Glutamatergic neuron (in vitro differentiated cells): ENCODE data around the gene IPPK. TPM values are rescaled to one million over a fixed set of nuclear protein-coding genes. Genes with fewer than 3 reads are reported as not detected.

Source experiments
- DNase-seq: peaks from one replicate; pipeline ENCODE4 v3.0.0; 2022
- H3K27ac Mint-ChIP-seq: one replicate; pipeline ENCODE4 v1.8.0; 2020; ENCODE audit warnings: mild to moderate bottlenecking, mixed read lengths, inconsistent platforms; ENCODE audit not compliant: unreplicated experiment
- H3K27me3 Mint-ChIP-seq: one replicate; pipeline ENCODE4 v1.8.0; 2020; ENCODE audit warnings: mild to moderate bottlenecking, moderate library complexity, mixed read lengths, inconsistent platforms; ENCODE audit not compliant: unreplicated experiment
- H3K36me3 Mint-ChIP-seq: one replicate; pipeline ENCODE4 v1.8.0; 2020; ENCODE audit warnings: mild to moderate bottlenecking, mixed read lengths, inconsistent platforms; ENCODE audit not compliant: unreplicated experiment
- H3K4me1 Mint-ChIP-seq: one replicate; pipeline ENCODE4 v1.8.0; 2020; ENCODE audit warnings: mild to moderate bottlenecking, low read depth, mixed read lengths, inconsistent platforms; ENCODE audit not compliant: unreplicated experiment
- H3K4me3 Mint-ChIP-seq: one replicate; pipeline ENCODE4 v1.8.0; 2020; ENCODE audit warnings: mild to moderate bottlenecking, mixed read lengths, inconsistent platforms; ENCODE audit not compliant: unreplicated experiment
- H3K9me3 Mint-ChIP-seq: one replicate; pipeline ENCODE4 v1.8.0; 2020; ENCODE audit warnings: mild to moderate bottlenecking, moderate library complexity, mixed read lengths, inconsistent platforms; ENCODE audit not compliant: unreplicated experiment
- total RNA-seq: library from RNA; stranded (reverse); fragmentation: NEBNext Ultra II Directional; extraction: Animal tissue kit (Norgen Biotek cat#: 25700); gene quantifications from one replicate; pipeline ENCODE4 v1.2.1, GENCODE V29; 2021; ENCODE audit not compliant: unreplicated experiment
- TF ChIP-seq, protein P1 (sequence below): fragments of 200-600 bp; sonication (generic); IDR thresholded peaks from one replicate; pipeline ENCODE4 v1.5.0; 2021; ENCODE audit not compliant: partially characterized antibody, unreplicated experiment

The IPPK gene
- total RNA-seq, 1 donor from 2014 or later = 7.0 TPM

DNA sequence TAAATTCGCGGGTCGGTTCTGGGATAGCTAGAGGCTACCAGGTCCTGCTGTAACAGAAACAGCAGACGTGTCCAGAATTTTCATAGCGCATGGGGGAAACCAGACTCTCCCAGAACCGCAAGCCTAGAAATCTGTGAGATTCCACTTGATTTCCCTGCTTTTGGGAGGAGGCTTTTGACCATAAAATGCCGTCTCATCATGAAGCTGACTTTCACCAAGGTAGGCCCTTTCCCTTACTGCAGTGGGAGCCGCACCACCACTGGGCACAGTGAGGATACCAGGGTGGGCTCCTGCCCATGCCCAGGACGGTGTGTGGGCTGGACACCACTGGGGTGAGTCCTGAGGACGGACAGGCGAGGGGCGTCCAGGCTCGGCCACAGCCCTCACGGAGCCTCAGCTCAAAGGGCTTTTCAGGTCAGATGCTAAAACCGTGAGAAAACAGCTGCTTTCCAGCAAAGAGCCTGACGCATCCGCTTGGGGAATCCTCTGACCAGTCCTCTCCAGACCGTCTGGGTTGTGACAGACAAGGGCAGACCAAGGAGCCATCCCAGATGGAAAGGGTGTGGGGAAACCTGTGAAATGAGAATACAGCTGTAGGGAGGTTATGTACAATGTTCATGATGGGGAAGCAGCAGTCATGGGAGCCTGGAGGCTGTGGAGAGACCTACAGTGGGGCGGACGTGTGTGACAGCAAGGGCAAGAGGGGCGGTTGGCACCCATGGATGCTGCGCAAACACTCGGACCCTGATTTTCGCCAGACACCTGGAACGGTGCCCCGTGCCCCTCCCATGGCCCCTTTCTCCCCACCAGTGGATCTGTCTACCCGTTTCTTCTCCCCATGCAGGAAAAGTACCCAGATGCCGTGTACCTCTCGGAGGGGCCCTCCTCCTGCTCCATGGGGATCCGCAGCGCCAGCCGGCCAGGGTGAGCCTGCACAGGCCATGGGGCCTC lies 59.2 kb downstream of the IPPK start:
- Mint-ChIP-seq H3K27ac (no peak overlapping the region), H3K27me3 (peaks cover 5% of the 10 kb centered on the region), H3K4me3 (no peak overlapping the region)

GRCh38 chr9:92608909-92609445 lies 61.0 kb downstream of the IPPK start:
- peak overlapping the region; percentile 64 for H3K27ac Mint-ChIP-seq
- H3K9me3 Mint-ChIP-seq = no peaks in the 10 kb centered on the region
- peaks cover 8% of the 10 kb centered on the region for H3K4me1 Mint-ChIP-seq
- TF ChIP-seq, protein P1, sequence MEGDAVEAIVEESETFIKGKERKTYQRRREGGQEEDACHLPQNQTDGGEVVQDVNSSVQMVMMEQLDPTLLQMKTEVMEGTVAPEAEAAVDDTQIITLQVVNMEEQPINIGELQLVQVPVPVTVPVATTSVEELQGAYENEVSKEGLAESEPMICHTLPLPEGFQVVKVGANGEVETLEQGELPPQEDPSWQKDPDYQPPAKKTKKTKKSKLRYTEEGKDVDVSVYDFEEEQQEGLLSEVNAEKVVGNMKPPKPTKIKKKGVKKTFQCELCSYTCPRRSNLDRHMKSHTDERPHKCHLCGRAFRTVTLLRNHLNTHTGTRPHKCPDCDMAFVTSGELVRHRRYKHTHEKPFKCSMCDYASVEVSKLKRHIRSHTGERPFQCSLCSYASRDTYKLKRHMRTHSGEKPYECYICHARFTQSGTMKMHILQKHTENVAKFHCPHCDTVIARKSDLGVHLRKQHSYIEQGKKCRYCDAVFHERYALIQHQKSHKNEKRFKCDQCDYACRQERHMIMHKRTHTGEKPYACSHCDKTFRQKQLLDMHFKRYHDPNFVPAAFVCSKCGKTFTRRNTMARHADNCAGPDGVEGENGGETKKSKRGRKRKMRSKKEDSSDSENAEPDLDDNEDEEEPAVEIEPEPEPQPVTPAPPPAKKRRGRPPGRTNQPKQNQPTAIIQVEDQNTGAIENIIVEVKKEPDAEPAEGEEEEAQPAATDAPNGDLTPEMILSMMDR = no peak
- DNase-seq = no peak
- no peak overlapping the region for H3K4me3 Mint-ChIP-seq
- H3K27me3 Mint-ChIP-seq = peaks cover 5% of the 10 kb centered on the region
- H3K36me3 Mint-ChIP-seq = peaks cover 13% of the 10 kb centered on the region

More for the DNA sequence above, 59.2 kb downstream of the IPPK start:
- DNase-seq = no peak
- H3K36me3 Mint-ChIP-seq = peaks cover 4% of the 10 kb centered on the region
- H3K4me1 Mint-ChIP-seq = peaks cover 8% of the 10 kb centered on the region
- no peaks in the 10 kb centered on the region for H3K9me3 Mint-ChIP-seq
- TF ChIP-seq, protein P1 = no peak

GRCh38 chr9:92608241-92608908 lies 61.6 kb downstream of the IPPK start:
- Mint-ChIP-seq H3K9me3 (no peaks in the 10 kb centered on the region), H3K27ac (peak overlapping the region; percentile 69), H3K4me3 (no peak overlapping the region), H3K27me3 (peaks cover 9% of the 10 kb centered on the region), H3K36me3 (peaks cover 19% of the 10 kb centered on the region), H3K4me1 (peaks cover 8% of the 10 kb centered on the region)
- TF ChIP-seq, protein P1 = no peak
- DNase-seq = no peak

DNA sequence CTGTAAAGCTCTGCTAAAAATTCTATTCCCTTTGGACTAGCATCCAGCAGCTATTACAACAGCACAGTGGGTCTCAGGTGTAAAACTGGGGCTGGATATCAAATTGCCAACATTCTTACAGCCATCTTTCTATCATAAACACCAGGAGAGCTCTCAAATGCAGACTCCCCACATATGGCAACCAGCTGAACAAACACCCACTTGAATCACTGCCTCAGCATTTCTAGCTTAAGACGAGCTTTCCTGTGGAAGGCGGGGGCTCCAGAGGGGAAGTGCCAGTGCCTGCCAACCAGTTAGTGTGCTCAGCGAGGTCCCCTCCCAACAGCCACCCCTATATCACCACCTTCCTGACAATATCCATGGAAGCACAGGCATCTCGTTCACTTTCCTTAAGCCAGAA lies 62.2 kb downstream of the IPPK start:
- Mint-ChIP-seq H3K27me3 (peaks cover 9% of the 10 kb centered on the region), H3K4me1 (peaks cover 8% of the 10 kb centered on the region), H3K36me3 (peaks cover 20% of the 10 kb centered on the region), H3K9me3 (peaks cover 2% of the 10 kb centered on the region), H3K4me3 (no peak overlapping the region), H3K27ac (no peak overlapping the region)
- TF ChIP-seq, protein P1 = no peak
- no peak for DNase-seq
